GM18498 (cell line): ENCODE results near the gene SMARCB1.
A peak's percentile ranks its signal among the peaks of the same experiment; 100 is the strongest.

Experiments
- ATAC-seq: cut with Tn5 transposase; IDR thresholded peaks from one replicate; pipeline ENCODE4 v1.9.1; 2021; ENCODE audit warnings: mild to moderate bottlenecking, moderate library complexity; ENCODE audit not compliant: unreplicated experiment

SMARCB1 gene

GRCh38 chr22:23760056-23760455 lies 26.7 kb upstream of the SMARCB1 start:
- ATAC-seq, result no peak

- no peak for ATAC-seq
These were observed 23.8 kb upstream of the SMARCB1 start, which contains the start of gene C22orf15 for GRCh38 chr22:23762842-23763578. Gene C22orf15, plus strand, starts transcription at chr22:23762990. Its CDS starts 317 bp downstream, at chr22:23763307.

- no peak for ATAC-seq
These were observed 23.2 kb upstream of the SMARCB1 start for GRCh38 chr22:23763579-23763945.

- ATAC-seq, result no peak
These were observed 22.8 kb upstream of the SMARCB1 start for GRCh38 chr22:23763954-23764353.

GRCh38 chr22:23764899-23765881 lies 21.6 kb upstream of the SMARCB1 start:
- ATAC-seq, result no peak

- no peak for ATAC-seq
These were observed 19.5 kb upstream of the SMARCB1 start for GRCh38 chr22:23767303-23767672.

GRCh38 chr22:23767673-23768548 lies 18.9 kb upstream of the SMARCB1 start, which contains the start of gene CHCHD10:
Gene CHCHD10, minus strand, starts transcription at chr22:23767972. Its CDS starts 98 bp downstream, at chr22:23767874.
- peak; percentile 66 for ATAC-seq

- ATAC-seq, result no peak
These were observed 17.3 kb upstream of the SMARCB1 start for GRCh38 chr22:23769321-23769965.

GRCh38 chr22:23772315-23772648 lies 14.5 kb upstream of the SMARCB1 start:
- no peak for ATAC-seq

GRCh38 chr22:23772649-23773473 lies 13.9 kb upstream of the SMARCB1 start, which contains the start of gene MMP11:
Gene MMP11, plus strand, starts transcription at chr22:23772849. Its CDS starts 22 bp downstream, at chr22:23772871.
- ATAC-seq, result peak; percentile 41

GRCh38 chr22:23773483-23774113 lies 13.2 kb upstream of the SMARCB1 start:
- no peak for ATAC-seq

- no peak for ATAC-seq
These were observed 12.4 kb upstream of the SMARCB1 start for GRCh38 chr22:23774114-23774921.

GRCh38 chr22:23774922-23775436 lies 11.8 kb upstream of the SMARCB1 start:
- ATAC-seq, result no peak

- no peak for ATAC-seq
These were observed 10.9 kb upstream of the SMARCB1 start for GRCh38 chr22:23775779-23776375.

- no peak for ATAC-seq
These were observed 8.8 kb upstream of the SMARCB1 start for GRCh38 chr22:23777776-23778576.

GRCh38 chr22:23778577-23778900 lies 8.2 kb upstream of the SMARCB1 start:
- no peak for ATAC-seq

- ATAC-seq, result no peak
These were observed 7.7 kb upstream of the SMARCB1 start for GRCh38 chr22:23779083-23779482.
